Endothelial cell (in vitro differentiated cells): Measurements from ENCODE around the gene LAD1. TPM values are rescaled to one million over a fixed set of nuclear protein-coding genes. Genes with fewer than 3 reads are reported as not detected.

Experiments
- DNase-seq: peaks from one replicate; pipeline ENCODE4 v3.0.0; 2021; ENCODE audit warnings: low spot score
- H3K27ac Mint-ChIP-seq: one replicate; pipeline ENCODE4 v1.8.0; 2021; ENCODE audit warnings: mixed read lengths, inconsistent platforms; ENCODE audit not compliant: unreplicated experiment
- H3K27me3 Mint-ChIP-seq: one replicate; pipeline ENCODE4 v1.8.0; 2021; ENCODE audit warnings: mild to moderate bottlenecking, moderate library complexity, mixed read lengths, inconsistent platforms; ENCODE audit not compliant: unreplicated experiment
- H3K36me3 Mint-ChIP-seq: one replicate; pipeline ENCODE4 v1.8.0; 2021; ENCODE audit warnings: mild to moderate bottlenecking, low read depth, mixed read lengths, inconsistent platforms; ENCODE audit not compliant: unreplicated experiment
- H3K4me1 Mint-ChIP-seq: one replicate; pipeline ENCODE4 v1.8.0; 2021; ENCODE audit warnings: mild to moderate bottlenecking, mixed read lengths, inconsistent platforms; ENCODE audit not compliant: unreplicated experiment
- H3K4me3 Mint-ChIP-seq: one replicate; pipeline ENCODE4 v1.8.0; 2021; ENCODE audit warnings: mild to moderate bottlenecking, mixed read lengths, inconsistent platforms; ENCODE audit not compliant: unreplicated experiment
- H3K9me3 Mint-ChIP-seq: one replicate; pipeline ENCODE4 v1.8.0; 2021; ENCODE audit warnings: mixed read lengths, inconsistent platforms; ENCODE audit not compliant: unreplicated experiment
- total RNA-seq: library from RNA; stranded (reverse); fragmentation: NEBNext Ultra II Directional; extraction: Animal tissue kit (Norgen Biotek cat#: 25700); gene quantifications from one replicate; pipeline ENCODE4 v1.2.1, GENCODE V29; 2021; ENCODE audit not compliant: unreplicated experiment
- TF ChIP-seq, protein P1 (sequence below): fragments of 200-600 bp; sonication (generic); IDR thresholded peaks from one replicate; pipeline ENCODE4 v1.5.0; 2021; ENCODE audit warnings: antibody characterized with exemption; ENCODE audit not compliant: unreplicated experiment

The LAD1 gene
- total RNA-seq, 1 donor from 2014 or later, result 0.59 TPM

DNA sequence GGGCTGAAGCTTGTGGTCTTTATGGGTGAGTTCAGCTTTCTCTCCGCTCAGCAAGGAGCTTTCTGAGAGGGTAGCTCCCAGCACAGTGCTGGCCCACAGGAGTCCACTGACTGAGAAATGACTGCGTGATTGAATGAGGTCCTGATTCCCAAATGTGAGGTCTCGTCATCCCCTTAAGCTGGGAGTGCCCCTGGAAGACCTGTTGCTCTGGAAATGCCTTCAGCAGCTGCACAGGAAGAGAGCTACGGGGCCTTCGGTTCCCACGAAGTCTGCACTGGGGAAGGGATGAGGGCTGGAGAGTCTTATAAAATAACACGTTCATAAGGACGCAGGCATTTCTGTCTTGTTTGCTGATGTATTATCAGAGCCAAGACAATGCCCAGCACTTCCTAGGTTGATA lies 35.7 kb downstream of the LAD1 start:
- Mint-ChIP-seq H3K27me3 (peaks cover 7% of the 10 kb centered on the region), H3K4me1 (peaks cover 23% of the 10 kb centered on the region), H3K36me3 (peaks cover 4% of the 10 kb centered on the region), H3K27ac (no peak overlapping the region), H3K4me3 (peak overlapping the region; percentile 39), H3K9me3 (no peaks in the 10 kb centered on the region)
- TF ChIP-seq, protein P1, sequence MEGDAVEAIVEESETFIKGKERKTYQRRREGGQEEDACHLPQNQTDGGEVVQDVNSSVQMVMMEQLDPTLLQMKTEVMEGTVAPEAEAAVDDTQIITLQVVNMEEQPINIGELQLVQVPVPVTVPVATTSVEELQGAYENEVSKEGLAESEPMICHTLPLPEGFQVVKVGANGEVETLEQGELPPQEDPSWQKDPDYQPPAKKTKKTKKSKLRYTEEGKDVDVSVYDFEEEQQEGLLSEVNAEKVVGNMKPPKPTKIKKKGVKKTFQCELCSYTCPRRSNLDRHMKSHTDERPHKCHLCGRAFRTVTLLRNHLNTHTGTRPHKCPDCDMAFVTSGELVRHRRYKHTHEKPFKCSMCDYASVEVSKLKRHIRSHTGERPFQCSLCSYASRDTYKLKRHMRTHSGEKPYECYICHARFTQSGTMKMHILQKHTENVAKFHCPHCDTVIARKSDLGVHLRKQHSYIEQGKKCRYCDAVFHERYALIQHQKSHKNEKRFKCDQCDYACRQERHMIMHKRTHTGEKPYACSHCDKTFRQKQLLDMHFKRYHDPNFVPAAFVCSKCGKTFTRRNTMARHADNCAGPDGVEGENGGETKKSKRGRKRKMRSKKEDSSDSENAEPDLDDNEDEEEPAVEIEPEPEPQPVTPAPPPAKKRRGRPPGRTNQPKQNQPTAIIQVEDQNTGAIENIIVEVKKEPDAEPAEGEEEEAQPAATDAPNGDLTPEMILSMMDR, result no peak
- no peak for DNase-seq

DNA sequence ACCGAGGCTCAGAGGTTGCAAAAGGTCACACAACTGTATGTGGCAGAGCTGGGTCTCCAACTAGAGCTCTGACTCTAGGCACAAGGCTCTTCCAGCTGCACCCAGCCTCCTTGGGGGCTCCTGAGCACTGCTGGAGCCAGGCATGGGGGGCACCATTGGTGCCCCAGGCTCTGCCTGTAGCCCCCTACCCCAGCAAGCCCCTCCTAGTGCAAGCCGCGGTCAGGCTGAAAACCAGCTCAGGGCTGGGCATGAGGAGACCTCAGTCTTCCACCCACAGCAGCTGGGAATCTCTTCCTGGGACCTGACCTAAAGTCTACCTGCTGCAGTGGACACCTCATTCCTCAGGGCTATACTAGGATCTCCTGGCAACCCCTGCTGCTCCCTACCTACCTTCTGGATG lies 36.2 kb downstream of the LAD1 start:
- DNase-seq, result no peak
- Mint-ChIP-seq H3K4me1 (peaks cover 26% of the 10 kb centered on the region), H3K9me3 (no peaks in the 10 kb centered on the region), H3K27ac (no peak overlapping the region), H3K36me3 (peaks cover 4% of the 10 kb centered on the region), H3K27me3 (peaks cover 8% of the 10 kb centered on the region), H3K4me3 (no peak overlapping the region)
- TF ChIP-seq, protein P1, result no peak

DNA sequence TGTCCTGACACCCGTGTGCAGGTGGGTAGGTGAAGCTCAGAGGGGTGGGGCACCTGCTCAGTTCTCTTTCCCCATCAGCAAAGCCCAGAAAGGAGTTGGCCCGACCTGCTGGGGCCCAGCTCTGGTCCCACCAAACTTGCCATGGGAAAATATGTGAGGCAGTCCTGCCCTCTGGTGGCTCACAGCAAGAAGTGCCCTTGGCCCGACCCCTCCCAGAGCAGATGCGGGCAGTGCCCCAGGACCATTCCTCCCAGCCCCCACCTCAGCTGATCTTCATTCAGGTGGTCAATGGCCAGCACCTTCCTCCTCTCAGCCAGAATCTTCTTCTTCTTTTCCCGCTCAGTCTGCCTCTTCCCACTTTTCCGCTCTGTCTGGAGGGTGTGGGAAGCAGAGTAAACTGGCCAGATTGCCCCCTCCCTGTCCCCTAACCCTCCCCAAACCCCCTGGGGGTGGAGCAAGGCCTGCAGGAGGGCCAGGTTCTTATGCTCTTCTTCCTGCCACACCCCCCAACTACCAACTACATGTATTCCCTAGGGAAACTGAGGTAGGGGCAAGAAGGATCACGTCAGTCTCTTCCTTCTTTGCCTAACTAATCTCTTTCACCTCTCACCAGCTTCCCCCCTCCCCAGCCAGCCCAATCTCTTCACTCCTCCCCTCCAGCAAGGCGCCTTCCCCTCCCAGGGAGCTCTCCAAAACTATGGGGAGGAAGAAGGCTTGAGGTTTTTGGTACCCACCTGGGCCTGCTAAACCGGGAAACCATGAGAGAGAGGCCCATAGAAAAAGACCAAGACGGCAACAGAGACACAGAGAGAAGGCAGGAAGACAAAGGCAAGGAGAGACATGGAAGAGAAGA lies 37.2 kb downstream of the LAD1 start:
- no peaks in the 10 kb centered on the region for H3K9me3 Mint-ChIP-seq
- H3K4me1 Mint-ChIP-seq, result peaks cover 29% of the 10 kb centered on the region
- H3K36me3 Mint-ChIP-seq, result no peaks in the 10 kb centered on the region
- peaks cover 3% of the 10 kb centered on the region for H3K27me3 Mint-ChIP-seq
- H3K4me3 Mint-ChIP-seq, result no peak overlapping the region
- DNase-seq, result peak; percentile 73
- H3K27ac Mint-ChIP-seq, result no peak overlapping the region
- TF ChIP-seq, protein P1, result peak; percentile 86

DNA sequence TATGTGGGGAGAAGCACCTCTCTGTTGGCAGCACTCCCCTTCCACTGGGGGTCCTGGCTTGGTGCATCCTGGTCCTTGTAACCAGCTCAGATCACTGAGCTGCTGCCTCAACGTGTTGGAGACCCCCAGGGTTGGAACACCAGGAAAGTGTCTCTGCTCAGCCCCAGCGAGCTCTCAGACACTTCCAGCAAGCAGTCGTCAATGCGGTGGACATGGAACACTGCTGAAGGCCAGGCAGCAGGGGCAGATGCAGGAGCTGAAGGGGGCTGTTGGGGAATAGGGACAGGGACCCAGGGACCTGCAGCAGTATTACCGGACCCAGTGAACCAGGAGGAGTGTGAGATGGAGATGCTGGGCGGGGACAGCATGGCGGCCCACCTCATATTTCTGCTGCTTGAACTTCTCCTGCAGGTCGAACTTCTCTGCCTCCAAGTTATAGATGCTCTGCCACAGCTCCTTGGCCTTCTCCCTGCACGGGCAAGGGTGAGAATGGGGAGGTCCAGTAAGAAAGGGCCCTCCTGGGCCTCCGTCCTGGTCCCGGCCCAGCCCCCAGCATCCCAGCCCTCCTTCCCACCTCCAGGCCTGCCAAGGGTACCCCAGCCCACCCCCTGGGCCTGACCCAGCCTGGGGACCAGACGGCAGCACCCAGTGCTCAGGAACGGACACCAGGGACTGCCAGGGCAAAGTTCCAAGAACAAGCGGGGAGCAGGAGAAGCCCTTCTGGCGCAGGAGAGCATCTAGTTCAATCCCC lies 38.0 kb downstream of the LAD1 start:
- DNase-seq, result no peak

More for the DNA sequence above, 38.0 kb downstream of the LAD1 start:
- TF ChIP-seq, protein P1, result no peak
- Mint-ChIP-seq H3K36me3 (no peaks in the 10 kb centered on the region), H3K27ac (no peak overlapping the region), H3K27me3 (peaks cover 7% of the 10 kb centered on the region), H3K4me1 (peaks cover 29% of the 10 kb centered on the region), H3K9me3 (no peaks in the 10 kb centered on the region), H3K4me3 (no peak overlapping the region)
